Fibroblast of lung (primary cell): ENCODE results near the gene SPATA32. TPM values are rescaled to one million over a fixed set of nuclear protein-coding genes. Genes with fewer than 3 reads are reported as not detected.

Experiments
- DNase-seq, 2 donors: peaks; one replicate each; pipeline versions ENCODE4 v3.0.0 to v3.0.0-alpha.2; 2010; ENCODE audit warnings: low read depth in 2 of 2
- H2AFZ ChIP-seq: 2 replicates; pipeline ENCODE4 v1.5.1; 2012; ENCODE audit warnings: low read length, control low read depth, inconsistent platforms
- H3K27ac ChIP-seq: 2 replicates; pipeline ENCODE4 v1.5.1; 2011; ENCODE audit warnings: low read length, control low read depth; ENCODE audit not compliant: insufficient read depth
- H3K27me3 ChIP-seq: 2 replicates; pipeline ENCODE4 v1.5.1; 2011; ENCODE audit warnings: mild to moderate bottlenecking, low read length; ENCODE audit not compliant: control insufficient read depth, insufficient read depth
- H3K36me3 ChIP-seq: 2 replicates; pipeline ENCODE4 v1.5.1; 2011; ENCODE audit warnings: low read length; ENCODE audit not compliant: control insufficient read depth, insufficient read depth
- H3K4me1 ChIP-seq: 2 replicates; pipeline ENCODE4 v1.5.1; 2011; ENCODE audit warnings: low read length; ENCODE audit not compliant: control insufficient read depth, insufficient read depth; ENCODE audit errors: extremely low read depth
- H3K4me2 ChIP-seq: 2 replicates; pipeline ENCODE4 v1.5.1; 2011; ENCODE audit warnings: low read length, control low read depth; ENCODE audit not compliant: insufficient read depth; ENCODE audit errors: extremely low read depth
- H3K4me3 ChIP-seq, 4 experiments: fragments of 200-600 bp in 1 of 4; sonication (generic) in 1 of 4; replicated peaks in 1 of 4; 2 replicates each; pipeline ENCODE4 v1.5.1; 2011 to 2016; ENCODE audit warnings: low read length in 4 of 4, low read depth in 3 of 4, mild to moderate bottlenecking in 3 of 4, control low read depth in 2 of 4, inconsistent platforms in 1 of 4, mixed read lengths in 1 of 4; ENCODE audit not compliant: insufficient read depth in 1 of 4; ENCODE audit errors: control extremely low read depth in 1 of 4
- H3K79me2 ChIP-seq: 2 replicates; pipeline ENCODE4 v1.5.1; 2012; ENCODE audit warnings: mild to moderate bottlenecking, low read length, inconsistent platforms; ENCODE audit not compliant: control insufficient read depth, insufficient read depth
- H3K9ac ChIP-seq: 2 replicates; pipeline ENCODE4 v1.5.1; 2011; ENCODE audit warnings: mild to moderate bottlenecking, low read length, control low read depth; ENCODE audit not compliant: insufficient read depth
- H3K9me3 ChIP-seq: 2 replicates; pipeline ENCODE4 v1.5.1; 2012; ENCODE audit warnings: low read depth, low read length; ENCODE audit not compliant: control insufficient read depth, insufficient read depth
- H4K20me1 ChIP-seq: 2 replicates; pipeline ENCODE4 v1.5.1; 2011; ENCODE audit warnings: low read length; ENCODE audit not compliant: control insufficient read depth, insufficient read depth; ENCODE audit errors: extremely low read depth
- CTCF ChIP-seq, 2 donors: IDR thresholded peaks in 1 of 2; conservative IDR thresholded peaks in 1 of 2; 1 replicate in 1 of 2; 2 replicates in 1 of 2; pipeline ENCODE4 v1.5.1; 2011 to 2012; ENCODE audit warnings: low read length in 2 of 2, control low read depth in 1 of 2, inconsistent platforms in 1 of 2, low read depth in 1 of 2, mild to moderate bottlenecking in 1 of 2
- EZH2 ChIP-seq: IDR thresholded peaks from 2 replicates; pipeline ENCODE4 v1.5.1; 2012; ENCODE audit warnings: low read length, control low read depth, mild to moderate bottlenecking; ENCODE audit errors: missing control alignments
- polyA plus RNA-seq, 2 donors: library from polyadenylated mRNA; depleted of rRNA in 1 of 2; stranded (reverse) in 1 of 2; unstranded in 1 of 2; fragments of >200 nt; gene quantifications; 2 replicates each; pipeline ENCODE4 v1.2.1, GENCODE V29; 2011 to 2012; ENCODE audit warnings: missing spikeins in 1 of 2
- total RNA-seq: library from RNA; depleted of rRNA; stranded (reverse); fragments of >200 nt; gene quantifications from 2 replicates; pipeline ENCODE4 v1.2.1, GENCODE V29; 2014

SPATA32 gene
- total and polyA plus RNA-seq, 2 donors (not counting 1 experiment from before 2014, with no cell fraction given) = not detected

GRCh38 chr17:45230410-45230786, 31.5 kb downstream of the SPATA32 start:
- H3K4me2 ChIP-seq = no peak overlapping the region
- H3K4me3 ChIP-seq = no peak overlapping the region
- H3K4me1 ChIP-seq = peaks cover 18% of the 10 kb centered on the region
- no peaks in the 10 kb centered on the region for H4K20me1 ChIP-seq
- no peaks in the 10 kb centered on the region for H3K79me2 ChIP-seq
- DNase-seq = no peak
- no peak overlapping the region for H3K27ac ChIP-seq
- H3K9ac ChIP-seq = no peak overlapping the region
- H3K36me3 ChIP-seq = no peaks in the 10 kb centered on the region
- H2AFZ ChIP-seq = no peak overlapping the region
- no peaks in the 10 kb centered on the region for H3K27me3 ChIP-seq
- no peaks in the 10 kb centered on the region for H3K9me3 ChIP-seq
- no peak for TF ChIP-seq EZH2
- no peak for TF ChIP-seq CTCF (conservative IDR thresholded peaks at IDR 0.05 in 1 of 2, IDR thresholded peaks at IDR 0.05 in 1 of 2; ENCODE audit: low read depth in 1 of 2, low read length in 2 of 2)

- Histone ChIP-seq H3K79me2 (no peaks in the 10 kb centered on the region), H3K4me1 (peaks cover 18% of the 10 kb centered on the region), H3K27ac (peak overlapping the region; percentile 67), H3K4me2 (no peak overlapping the region), H3K36me3 (no peaks in the 10 kb centered on the region), H2AFZ (no peak overlapping the region), H3K9ac (no peak overlapping the region), H3K9me3 (no peaks in the 10 kb centered on the region), H3K4me3 (no peak overlapping the region), H4K20me1 (no peaks in the 10 kb centered on the region), H3K27me3 (no peaks in the 10 kb centered on the region)
- no peak for TF ChIP-seq CTCF (conservative IDR thresholded peaks at IDR 0.05 in 1 of 2, IDR thresholded peaks at IDR 0.05 in 1 of 2; ENCODE audit: low read depth in 1 of 2, low read length in 2 of 2)
- TF ChIP-seq EZH2 = no peak
- DNase-seq = no peak
These were observed 32.0 kb downstream of the SPATA32 start for GRCh38 chr17:45229681-45230409.

GRCh38 chr17:45228763-45229539, 32.9 kb downstream of the SPATA32 start:
- DNase-seq = peak; percentile 84 to 96
- TF ChIP-seq EZH2 (no peak), CTCF (conservative IDR thresholded peaks at IDR 0.05 in 1 of 2, IDR thresholded peaks at IDR 0.05 in 1 of 2; ENCODE audit: low read depth in 1 of 2, low read length in 2 of 2) (no peak)
- Histone ChIP-seq H3K27me3 (no peaks in the 10 kb centered on the region), H4K20me1 (no peaks in the 10 kb centered on the region), H3K4me2 (peak overlapping the region; percentile 55), H3K27ac (peak overlapping the region; percentile 67), H2AFZ (peak overlapping the region; percentile 5), H3K79me2 (no peaks in the 10 kb centered on the region), H3K4me1 (peaks cover 18% of the 10 kb centered on the region), H3K9ac (peak overlapping the region; percentile 12), H3K9me3 (no peaks in the 10 kb centered on the region), H3K36me3 (no peaks in the 10 kb centered on the region), H3K4me3 (no peak overlapping the region)
